Activated naive CD4-positive, alpha-beta T cell treated with anti-CD3 and anti-CD28 coated beads, Interleukin-2, amount 50 U/mL, for 24 hours (primary cell): ENCODE results near the gene TMEM51.

Experiments
- H3K27ac Mint-ChIP-seq: one replicate; pipeline ENCODE4 v1.8.0; 2021; ENCODE audit warnings: mild to moderate bottlenecking, mixed read lengths
- H3K27me3 Mint-ChIP-seq: one replicate; pipeline ENCODE4 v1.8.0; 2021; ENCODE audit warnings: mixed read lengths
- H3K36me3 Mint-ChIP-seq: one replicate; pipeline ENCODE4 v1.8.0; 2021; ENCODE audit warnings: mixed read lengths
- H3K4me1 Mint-ChIP-seq: one replicate; pipeline ENCODE4 v1.8.0; 2021; ENCODE audit warnings: mixed read lengths
- H3K4me3 Mint-ChIP-seq: one replicate; pipeline ENCODE4 v1.8.0; 2021; ENCODE audit warnings: mild to moderate bottlenecking, mixed read lengths
- H3K9me3 Mint-ChIP-seq: one replicate; pipeline ENCODE4 v1.8.0; 2021; ENCODE audit warnings: mixed read lengths

The TMEM51 gene

DNA sequence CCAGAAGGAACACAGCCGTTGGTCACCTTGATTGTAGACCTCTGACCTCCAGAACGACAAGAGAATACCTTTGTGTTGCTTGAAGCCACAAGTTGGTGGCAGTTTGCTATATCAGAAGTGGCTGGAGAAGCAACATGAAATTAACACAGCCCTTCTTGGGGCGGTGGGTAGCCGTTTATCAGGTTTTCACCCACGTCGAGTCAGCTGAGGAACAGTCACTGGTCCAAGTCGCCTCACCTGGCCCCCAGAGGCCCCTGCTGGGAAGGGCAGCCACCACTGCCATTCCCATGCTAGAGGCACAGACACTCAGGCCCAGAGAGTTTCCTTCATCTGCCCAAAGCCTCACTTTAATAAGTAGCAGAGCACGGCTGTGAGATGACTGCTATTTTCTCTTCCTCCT, 37.7 kb downstream of the TMEM51 start:
- no peaks in the 10 kb centered on the region for H3K4me1 Mint-ChIP-seq
- H3K27ac Mint-ChIP-seq = no peak overlapping the region
- no peak overlapping the region for H3K4me3 Mint-ChIP-seq
- no peaks in the 10 kb centered on the region for H3K36me3 Mint-ChIP-seq
- H3K27me3 Mint-ChIP-seq = peaks cover 2% of the 10 kb centered on the region
- H3K9me3 Mint-ChIP-seq = no peaks in the 10 kb centered on the region

DNA sequence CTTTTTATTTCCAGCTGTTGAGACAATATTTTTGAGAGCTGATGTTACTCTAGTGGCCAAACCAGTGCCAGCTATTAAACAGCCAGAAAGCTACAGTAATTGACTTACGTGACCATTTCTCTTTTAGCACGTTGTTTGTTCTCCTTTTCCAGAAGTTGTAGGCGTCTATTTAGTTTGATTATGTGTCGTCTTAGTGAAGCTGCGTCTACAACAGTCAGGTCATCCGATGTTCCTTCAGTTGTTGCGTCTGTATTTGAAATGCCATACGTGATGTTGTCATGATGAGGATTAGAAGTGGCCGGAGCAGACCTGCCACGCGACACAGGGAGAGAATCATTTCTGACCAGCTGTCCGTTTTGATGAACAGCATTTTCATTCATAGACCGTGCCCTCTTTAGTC, 38.2 kb downstream of the TMEM51 start:
- Mint-ChIP-seq H3K27me3 (no peaks in the 10 kb centered on the region), H3K36me3 (no peaks in the 10 kb centered on the region), H3K9me3 (no peaks in the 10 kb centered on the region), H3K4me1 (no peaks in the 10 kb centered on the region), H3K4me3 (no peak overlapping the region), H3K27ac (no peak overlapping the region)

DNA sequence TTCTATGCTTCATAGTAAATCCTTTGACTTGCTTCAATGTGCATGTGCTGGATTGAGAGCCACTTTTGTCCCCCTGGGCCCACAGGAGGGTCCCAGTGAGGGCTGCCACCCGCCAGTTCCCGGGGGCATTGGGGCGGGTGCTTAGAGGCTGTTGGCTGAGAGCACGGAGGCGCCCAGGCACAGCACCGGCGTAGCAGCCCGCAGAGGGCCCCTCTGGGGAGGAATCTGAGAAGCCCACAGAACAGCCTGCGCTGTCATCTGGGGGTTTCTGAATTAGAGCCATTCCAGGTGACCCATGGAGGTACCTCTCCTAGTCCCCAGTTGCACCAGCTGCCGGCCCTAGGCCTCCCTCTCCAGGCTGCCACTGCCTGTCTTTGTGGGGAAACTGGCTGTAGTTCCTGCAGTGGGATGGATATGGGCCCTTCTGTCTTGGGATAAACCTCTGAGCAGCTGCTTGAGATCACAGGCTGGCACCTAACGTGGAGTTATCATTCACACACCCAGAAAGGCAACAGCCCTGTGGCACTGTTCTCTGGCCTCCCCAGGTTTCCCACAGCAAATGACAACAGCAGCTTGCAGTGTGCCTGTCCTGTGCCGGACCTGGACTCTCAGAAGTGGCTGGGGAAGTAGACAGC, 39.5 kb downstream of the TMEM51 start:
- Mint-ChIP-seq H3K4me1 (no peaks in the 10 kb centered on the region), H3K9me3 (no peaks in the 10 kb centered on the region), H3K27me3 (no peaks in the 10 kb centered on the region), H3K27ac (no peak overlapping the region), H3K36me3 (no peaks in the 10 kb centered on the region), H3K4me3 (no peak overlapping the region)

DNA sequence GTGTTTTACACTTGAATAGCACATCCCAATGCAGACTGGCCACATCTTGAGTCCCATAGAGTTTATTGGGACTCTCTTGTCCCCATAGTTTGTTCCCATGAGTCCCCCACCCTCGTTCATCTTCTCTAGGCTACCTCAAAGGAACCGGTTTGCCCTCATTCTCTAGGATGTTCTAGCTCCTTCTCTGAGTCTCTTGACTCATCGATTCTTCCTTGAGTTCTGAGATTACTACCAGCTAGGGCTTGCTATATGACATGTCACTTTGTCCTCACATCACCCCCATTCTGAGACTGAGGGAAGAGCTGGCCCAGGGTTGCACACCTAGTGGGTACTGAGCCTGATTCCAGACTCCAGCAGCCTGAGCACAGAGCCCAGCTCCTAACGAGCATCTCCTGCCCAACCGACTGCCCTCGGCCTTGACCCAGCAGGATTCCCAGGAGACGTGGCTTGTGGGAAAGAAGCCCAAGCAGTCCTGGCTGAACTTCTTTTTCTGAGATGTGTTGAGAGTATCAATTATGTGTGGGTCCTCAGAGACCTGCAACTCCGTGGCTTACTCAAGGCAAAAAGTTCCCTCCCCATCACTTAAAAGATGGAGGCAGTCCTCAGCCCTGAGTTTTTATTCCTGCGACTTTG, 42.0 kb downstream of the TMEM51 start:
- Mint-ChIP-seq H3K27me3 (no peaks in the 10 kb centered on the region), H3K27ac (no peak overlapping the region), H3K9me3 (no peaks in the 10 kb centered on the region), H3K4me1 (no peaks in the 10 kb centered on the region), H3K4me3 (no peak overlapping the region), H3K36me3 (no peaks in the 10 kb centered on the region)

DNA sequence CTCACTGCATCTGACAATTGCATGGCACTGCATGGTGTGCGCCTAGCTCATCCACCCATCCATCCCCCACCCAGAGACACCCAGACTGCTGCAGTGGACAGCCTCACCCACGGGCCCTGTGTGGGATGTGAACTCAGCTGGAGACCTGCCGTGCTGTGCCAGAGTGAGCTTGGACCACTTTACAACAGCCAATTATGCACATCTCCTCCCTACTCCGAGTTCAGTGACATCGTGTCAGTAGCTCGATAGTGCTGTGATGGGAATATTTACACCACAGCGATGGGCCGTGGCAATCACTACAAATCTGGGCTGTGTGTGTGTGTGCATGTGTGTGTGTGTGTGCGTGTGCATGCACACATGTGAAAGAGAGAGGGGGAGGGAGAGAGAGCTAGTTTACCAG, 42.5 kb downstream of the TMEM51 start:
- Mint-ChIP-seq H3K27ac (no peak overlapping the region), H3K4me3 (no peak overlapping the region), H3K36me3 (no peaks in the 10 kb centered on the region), H3K27me3 (no peaks in the 10 kb centered on the region), H3K9me3 (no peaks in the 10 kb centered on the region), H3K4me1 (no peaks in the 10 kb centered on the region)

DNA sequence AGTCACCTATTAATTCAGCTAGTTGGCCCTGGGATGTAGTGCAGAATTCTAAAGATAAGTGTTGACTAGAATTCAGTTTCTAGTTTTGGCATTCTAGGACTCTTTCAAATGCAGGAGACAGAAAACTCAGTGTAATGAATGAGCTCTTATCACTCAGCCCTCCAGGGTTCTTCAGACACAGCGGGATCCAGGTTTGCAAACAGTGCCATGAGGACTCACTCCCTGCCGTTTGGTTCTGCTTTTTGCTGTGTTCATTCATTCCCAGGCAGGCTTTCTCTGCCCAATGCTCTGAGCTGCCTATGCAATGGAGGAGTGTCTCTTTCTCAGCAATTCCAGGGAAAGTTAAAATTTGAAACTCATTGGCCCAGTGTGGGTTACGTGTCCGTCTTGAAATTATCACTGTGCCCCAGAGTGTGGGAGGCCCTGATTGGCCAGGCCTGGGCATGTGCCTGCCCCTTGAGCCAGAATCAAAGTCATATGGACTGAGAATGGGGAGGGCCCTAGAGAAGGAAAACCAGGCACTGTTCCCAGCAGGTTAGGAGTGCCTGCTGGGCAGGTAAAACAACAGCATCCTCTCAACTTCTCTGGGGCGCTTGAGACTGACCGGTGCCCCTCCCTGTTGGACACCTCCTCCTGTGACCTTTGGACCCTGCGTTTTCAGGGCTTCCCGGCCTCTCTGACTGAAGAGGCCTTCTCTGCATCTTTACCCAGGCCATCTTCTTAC, 43.4 kb downstream of the TMEM51 start:
- Mint-ChIP-seq H3K4me3 (no peak overlapping the region), H3K36me3 (no peaks in the 10 kb centered on the region), H3K4me1 (no peaks in the 10 kb centered on the region), H3K27me3 (no peaks in the 10 kb centered on the region), H3K27ac (no peak overlapping the region), H3K9me3 (no peaks in the 10 kb centered on the region)

DNA sequence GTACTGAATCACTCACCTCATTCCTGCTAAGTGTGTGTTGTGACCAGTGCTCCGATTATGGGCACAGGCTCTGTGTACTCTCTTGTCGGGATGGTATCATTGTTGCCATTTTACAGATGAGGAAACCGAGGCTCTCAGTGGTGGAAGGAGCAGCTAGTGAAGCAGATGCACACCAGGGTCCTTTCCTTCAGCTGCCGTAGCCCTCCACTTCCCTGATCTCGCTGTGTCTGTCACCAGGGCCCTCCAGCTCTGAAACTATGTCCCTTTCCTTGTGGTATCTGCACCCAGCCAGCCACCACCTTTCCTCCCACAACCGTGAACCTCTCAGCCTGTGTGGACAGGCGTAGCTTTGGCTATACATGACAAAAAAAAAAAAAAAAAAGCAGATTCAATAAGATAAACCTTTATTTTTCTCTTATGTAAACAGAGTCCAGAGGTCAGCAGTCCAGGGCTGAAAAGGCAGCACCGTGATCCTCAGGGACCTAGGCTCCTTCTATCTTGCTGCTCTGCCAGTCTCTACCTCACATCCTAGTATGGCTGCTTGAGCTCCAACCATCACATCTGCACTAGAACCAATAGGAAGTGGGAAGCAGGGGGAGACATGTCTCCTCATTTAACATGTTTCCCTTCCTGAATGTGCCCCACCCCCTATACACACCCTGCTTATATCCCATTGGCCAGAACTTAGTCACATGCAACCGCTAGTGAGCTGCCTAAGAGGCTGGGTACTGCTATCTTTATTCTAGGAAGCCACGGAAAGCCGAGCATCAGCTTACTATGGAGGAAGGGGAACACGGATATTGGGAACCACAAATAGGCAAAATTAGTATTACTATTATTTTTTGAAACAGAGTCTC, 44.3 kb downstream of the TMEM51 start:
- H3K27me3 Mint-ChIP-seq = no peaks in the 10 kb centered on the region

DNA sequence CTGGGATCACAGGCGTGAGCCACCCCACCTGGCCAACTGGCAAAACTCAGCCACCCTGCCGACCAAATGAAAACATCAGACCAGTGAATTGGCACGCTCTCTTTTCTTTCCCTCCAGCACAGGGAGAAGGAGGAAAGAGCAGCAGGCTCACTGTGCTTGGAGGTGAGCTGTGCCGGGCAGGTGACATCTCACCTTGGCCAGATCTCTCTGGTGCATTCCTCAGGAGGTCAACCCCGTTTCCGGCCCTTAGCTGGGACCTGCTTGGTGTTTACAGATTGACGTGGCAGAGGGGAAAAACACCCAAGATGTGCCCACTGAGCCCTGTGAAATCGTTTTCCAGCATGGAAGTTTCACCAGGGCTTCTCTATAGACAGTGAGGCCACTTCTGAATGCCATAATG, 45.1 kb downstream of the TMEM51 start:
- Mint-ChIP-seq H3K27me3 (no peaks in the 10 kb centered on the region), H3K4me3 (no peak overlapping the region), H3K36me3 (no peaks in the 10 kb centered on the region), H3K4me1 (no peaks in the 10 kb centered on the region), H3K27ac (no peak overlapping the region), H3K9me3 (no peaks in the 10 kb centered on the region)

More for the DNA sequence above, 44.3 kb downstream of the TMEM51 start:
- Mint-ChIP-seq H3K4me3 (no peak overlapping the region), H3K36me3 (no peaks in the 10 kb centered on the region), H3K4me1 (no peaks in the 10 kb centered on the region), H3K9me3 (no peaks in the 10 kb centered on the region), H3K27ac (no peak overlapping the region)

DNA sequence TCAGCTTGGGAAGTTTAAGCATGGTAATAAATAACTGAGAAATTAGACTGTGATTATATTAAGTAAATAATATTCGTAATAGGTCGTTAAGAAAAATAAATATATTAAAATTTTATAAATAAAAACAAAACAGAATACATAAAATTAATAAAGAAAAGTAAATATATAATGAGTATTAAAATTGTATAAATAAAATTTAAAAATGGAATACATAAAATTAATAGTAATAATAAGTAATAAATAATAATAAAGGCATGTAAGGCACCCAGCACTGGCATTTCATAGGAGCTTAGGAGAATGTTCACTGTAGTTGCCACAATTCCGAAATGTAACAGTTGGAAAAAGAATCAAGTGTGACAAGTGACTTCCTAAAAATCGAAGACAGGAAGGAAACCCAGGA, 47.7 kb downstream of the TMEM51 start:
- H3K36me3 Mint-ChIP-seq = no peaks in the 10 kb centered on the region
- H3K4me3 Mint-ChIP-seq = no peak overlapping the region
- H3K4me1 Mint-ChIP-seq = no peaks in the 10 kb centered on the region
- H3K27ac Mint-ChIP-seq = no peak overlapping the region
- no peaks in the 10 kb centered on the region for H3K9me3 Mint-ChIP-seq
- H3K27me3 Mint-ChIP-seq = no peaks in the 10 kb centered on the region

DNA sequence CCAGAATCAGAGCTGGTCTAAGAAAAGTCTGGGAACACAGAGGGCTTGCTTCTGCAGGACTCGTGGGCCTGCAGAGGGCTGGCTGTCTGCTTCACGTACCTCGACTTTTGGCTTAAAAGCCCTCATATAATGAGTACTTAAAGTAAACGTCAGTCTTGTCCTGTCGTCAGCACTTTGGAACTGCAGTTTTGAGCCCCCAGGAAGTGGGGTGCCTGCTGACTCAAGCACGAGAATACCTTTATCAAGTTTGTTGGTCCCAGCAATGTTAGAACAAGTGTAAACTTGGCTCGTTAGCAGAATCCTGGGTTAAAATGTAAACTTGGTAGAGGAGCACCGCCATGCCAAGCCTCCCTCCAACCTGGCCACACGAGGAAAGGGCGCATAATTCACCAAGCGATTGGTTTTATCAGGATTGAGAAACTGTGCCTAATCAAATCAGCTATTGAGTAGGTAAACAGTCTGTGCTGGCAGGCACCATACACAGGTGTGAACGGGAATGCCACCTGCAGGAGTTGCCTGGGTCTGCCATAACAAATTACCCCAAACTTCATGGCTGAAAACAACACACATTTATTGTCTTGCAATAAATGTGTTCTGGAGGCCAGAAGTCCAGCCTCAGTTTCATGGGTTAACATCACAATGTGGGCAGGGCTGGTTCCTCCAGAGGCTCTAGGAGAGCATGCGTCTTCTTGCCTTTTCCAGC, 48.5 kb downstream of the TMEM51 start:
- Mint-ChIP-seq H3K4me1 (no peaks in the 10 kb centered on the region), H3K27ac (no peak overlapping the region), H3K36me3 (no peaks in the 10 kb centered on the region), H3K27me3 (no peaks in the 10 kb centered on the region), H3K4me3 (no peak overlapping the region), H3K9me3 (no peaks in the 10 kb centered on the region)

DNA sequence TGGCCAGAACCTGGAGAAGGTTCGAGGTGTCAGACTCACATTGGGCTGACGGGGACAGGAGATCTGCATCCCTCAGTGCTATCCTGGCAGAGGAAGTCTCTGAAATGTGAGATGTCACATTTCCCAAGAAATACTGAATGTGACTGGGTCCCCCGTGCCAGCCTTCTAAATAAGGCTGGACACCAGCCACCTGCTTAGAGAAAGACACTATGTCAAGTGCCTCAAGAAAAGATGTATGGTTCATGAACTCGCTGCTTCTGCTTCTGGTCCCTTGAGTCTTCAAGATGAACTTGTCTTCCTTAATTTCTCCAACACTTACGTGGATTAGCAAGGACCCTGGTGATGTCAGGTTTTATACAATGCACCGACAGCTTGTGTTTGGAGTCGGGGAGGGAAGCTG, 51.4 kb downstream of the TMEM51 start:
- no peaks in the 10 kb centered on the region for H3K27me3 Mint-ChIP-seq
- H3K9me3 Mint-ChIP-seq = no peaks in the 10 kb centered on the region
- no peaks in the 10 kb centered on the region for H3K4me1 Mint-ChIP-seq
- no peak overlapping the region for H3K4me3 Mint-ChIP-seq
- no peaks in the 10 kb centered on the region for H3K36me3 Mint-ChIP-seq
- H3K27ac Mint-ChIP-seq = no peak overlapping the region

DNA sequence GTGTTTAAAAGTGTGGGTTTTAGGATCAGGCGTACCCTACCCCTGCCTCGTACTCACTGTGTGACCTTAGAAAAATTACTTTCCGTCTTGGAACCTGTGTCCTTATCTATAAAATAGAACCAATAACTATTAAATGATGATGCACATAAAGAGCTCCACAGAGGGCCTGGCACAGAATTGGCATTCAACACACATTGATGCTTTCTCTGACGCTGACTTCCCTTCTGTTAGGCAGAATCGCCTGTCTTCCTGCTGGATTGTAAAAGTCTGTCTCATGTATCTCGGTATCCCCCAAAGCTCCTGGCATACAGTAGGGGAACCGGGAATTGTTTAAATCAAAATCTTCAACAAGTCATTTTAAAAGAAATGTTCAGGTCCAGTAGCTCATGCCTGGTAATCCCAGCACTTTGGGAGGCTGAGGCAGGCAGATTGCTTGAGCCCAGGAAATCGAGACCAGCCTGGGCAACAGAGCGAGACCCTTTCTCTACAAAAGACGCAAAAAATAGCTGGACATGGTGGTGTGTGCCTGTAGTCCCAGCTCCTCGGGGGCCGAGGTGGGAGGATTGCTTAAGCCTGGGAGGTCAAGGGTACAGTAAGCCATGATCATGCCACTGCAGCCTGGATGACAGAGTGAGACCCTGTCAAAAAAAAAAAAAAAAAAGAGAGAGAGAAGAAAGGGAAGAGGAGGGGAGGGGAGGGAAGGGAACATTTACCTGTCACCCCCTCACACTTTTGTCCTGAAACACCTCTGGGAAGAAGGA, 52.2 kb downstream of the TMEM51 start:
- Mint-ChIP-seq H3K4me3 (no peak overlapping the region), H3K9me3 (no peaks in the 10 kb centered on the region), H3K4me1 (no peaks in the 10 kb centered on the region)

DNA sequence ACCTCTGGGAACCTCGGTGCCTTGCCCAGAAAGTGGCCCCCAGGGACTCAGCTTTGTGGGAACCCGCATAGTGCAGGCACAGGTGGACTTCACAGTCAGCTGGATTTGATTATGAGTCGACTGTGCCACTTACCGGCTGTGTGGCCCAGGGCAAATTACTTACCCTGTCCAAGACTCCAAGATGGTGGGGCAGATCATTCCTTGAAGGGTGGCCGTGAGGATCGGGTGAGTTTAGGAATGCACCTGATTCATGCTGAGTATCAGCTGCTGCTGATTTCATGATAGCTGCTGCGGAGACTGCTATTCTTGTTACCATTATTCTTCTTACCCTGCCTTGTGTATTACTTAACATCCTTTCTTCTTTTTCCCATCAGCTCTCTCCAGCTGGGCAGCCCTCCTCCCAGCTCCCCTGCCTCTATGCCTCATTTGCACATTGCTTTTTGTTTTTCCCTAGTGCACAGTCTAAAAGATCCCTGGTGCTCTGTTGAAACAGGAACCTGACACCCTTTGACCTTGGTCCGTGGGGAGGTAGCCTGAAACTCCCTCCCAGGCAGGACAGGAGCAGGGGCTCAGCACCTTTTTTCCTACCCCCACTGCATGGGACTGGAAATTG, 53.0 kb downstream of the TMEM51 start:
- Mint-ChIP-seq H3K36me3 (no peaks in the 10 kb centered on the region), H3K27me3 (no peaks in the 10 kb centered on the region), H3K4me3 (no peak overlapping the region), H3K9me3 (no peaks in the 10 kb centered on the region), H3K4me1 (no peaks in the 10 kb centered on the region), H3K27ac (no peak overlapping the region)

More for the DNA sequence above, 52.2 kb downstream of the TMEM51 start:
- no peaks in the 10 kb centered on the region for H3K36me3 Mint-ChIP-seq
- H3K27me3 Mint-ChIP-seq = no peaks in the 10 kb centered on the region
- peak overlapping the region; percentile 41 for H3K27ac Mint-ChIP-seq

DNA sequence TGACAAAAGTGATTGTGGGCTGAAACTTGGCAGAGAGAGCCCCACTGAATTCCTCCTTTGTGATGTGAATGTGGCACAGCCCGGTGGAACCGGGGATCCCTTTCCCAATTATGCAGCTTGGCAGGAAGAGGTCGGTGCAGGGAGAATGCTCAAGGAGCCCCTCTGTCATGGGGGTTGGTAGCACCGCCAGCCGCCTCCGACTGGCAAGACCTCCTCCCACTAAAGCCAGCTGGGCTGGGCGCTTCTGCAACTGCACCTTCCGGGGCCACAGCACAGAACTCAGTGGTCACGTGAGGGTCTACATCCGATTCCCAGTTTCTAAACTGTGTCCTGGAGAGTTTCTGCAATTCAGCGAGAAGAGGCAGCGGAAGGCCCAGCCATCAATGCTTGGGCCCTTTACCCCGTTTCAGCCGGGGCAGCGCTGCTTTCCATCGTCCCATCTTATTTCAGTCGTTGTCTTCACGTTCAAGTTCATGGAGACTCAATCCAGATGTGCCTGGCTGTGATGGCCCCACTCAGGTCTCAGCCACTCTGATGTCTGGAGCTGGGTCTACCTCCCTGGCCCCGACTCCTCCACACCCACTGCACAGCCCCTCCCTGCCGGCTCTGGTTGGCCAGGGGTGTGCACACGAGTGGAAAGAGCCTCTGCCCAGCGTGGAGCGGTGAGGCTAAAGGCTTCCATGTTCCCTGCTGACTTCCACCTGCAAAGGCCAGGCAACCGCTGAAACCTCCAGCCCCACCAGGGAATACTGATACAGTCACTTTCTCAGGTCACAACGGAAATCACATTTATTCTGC, 53.7 kb downstream of the TMEM51 start:
- no peaks in the 10 kb centered on the region for H3K27me3 Mint-ChIP-seq
- H3K27ac Mint-ChIP-seq = no peak overlapping the region
- no peaks in the 10 kb centered on the region for H3K36me3 Mint-ChIP-seq
- no peak overlapping the region for H3K4me3 Mint-ChIP-seq
- no peaks in the 10 kb centered on the region for H3K4me1 Mint-ChIP-seq
- no peaks in the 10 kb centered on the region for H3K9me3 Mint-ChIP-seq
